ENCODE results near the gene SCN3A. TPM values are rescaled to one million over a fixed set of nuclear protein-coding genes. Genes with fewer than 3 reads are reported as not detected.

SCN3A gene
- total and polyA plus RNA-seq, 2 donors (not counting 1 experiment from before 2014, with no cell fraction given), result 5.4 to 6.1 TPM

GRCh38 chr2:165069151-165069550 is 134.7 kb downstream of the SCN3A start:
- ChIA-PET CTCF (interaction anchor here (2.3 kb wide), 1 partner anchor 13 kb away, joined by 5 read pairs; no protein-coding TSS in a partner anchor), POLR2A (no interaction called here)
- Histone ChIP-seq H4K20me1 (ENCODE audit: control insufficient read depth, insufficient read depth, low read length, poor library complexity, severe bottlenecking) (no peaks in the 10 kb centered on the region), H3K9ac (ENCODE audit: low read length) (no peak overlapping the region), H3K4me2 (replicated peaks; ENCODE audit: low read depth, low read length, poor library complexity, severe bottlenecking) (no peak overlapping the region), H3K4me3 (ENCODE audit: control extremely low read depth in 1 of 5, extremely low read depth in 1 of 5, insufficient read depth in 1 of 5, low read depth in 2 of 5, low read length in 4 of 5) (no peak overlapping the region), H3K4me1 (ENCODE audit: control insufficient read depth in 2 of 2, insufficient read depth in 2 of 2, low read length in 2 of 2) (no peaks in the 10 kb centered on the region), H3K27ac (ENCODE audit: low read length in 2 of 2) (no peak overlapping the region), H3K79me2 (ENCODE audit: control insufficient read depth, insufficient read depth, low read length) (no peaks in the 10 kb centered on the region), H3K36me3 (replicated peaks in 1 of 2; ENCODE audit: control extremely low read depth in 1 of 2, control insufficient read depth in 1 of 2, extremely low read depth in 1 of 2, insufficient read depth in 2 of 2, low read length in 1 of 2) (no peaks in the 10 kb centered on the region), H2AFZ (ENCODE audit: insufficient read depth, low read depth, low read length, poor library complexity, severe bottlenecking) (no peak overlapping the region), H3K27me3 (replicated peaks in 1 of 4; ENCODE audit: control extremely low read depth in 1 of 4, control insufficient read depth in 3 of 4, insufficient read depth in 4 of 4, low read length in 3 of 4) (no peaks in the 10 kb centered on the region), H3K9me3 (ENCODE audit: control extremely low read depth in 1 of 3, control insufficient read depth in 2 of 3, insufficient read depth in 1 of 3, low read length in 2 of 3) (peaks cover 0 to 2% (median 0%) of the 10 kb centered on the region in 3 donors)
- no peaks in the 10 kb centered on the region for H3K9me3 Mint-ChIP-seq (ENCODE audit: insufficient read depth)
- H3K27me3 Mint-ChIP-seq, result no peaks in the 10 kb centered on the region
- WGBS (ENCODE audit: insufficient coverage), result no CpG with 5 or more reads among the region's 1 CpG
- no peak overlapping the region for H3K27ac Mint-ChIP-seq
- no peak for TF ChIP-seq CTCF (IDR thresholded peaks at IDR 0.05)
- no peak for TF ChIP-seq EZH2 (IDR thresholded peaks at IDR 0.05; ENCODE audit: borderline replicate concordance, insufficient read depth, low read depth, low read length, poor library complexity, severe bottlenecking)
- H3K4me3 Mint-ChIP-seq, result no peak overlapping the region
- DNase-seq, result no peak
- ATAC-seq (ENCODE audit: low read depth), result no peak
- no peaks in the 10 kb centered on the region for H3K4me1 Mint-ChIP-seq
- intact Hi-C loops (cut with micrococcal nuclease), result no loop called here

GRCh38 chr2:165068487-165068757 is 135.4 kb downstream of the SCN3A start:
- Histone ChIP-seq H2AFZ (ENCODE audit: insufficient read depth, low read depth, low read length, poor library complexity, severe bottlenecking) (no peak overlapping the region), H3K9me3 (ENCODE audit: control extremely low read depth in 1 of 3, control insufficient read depth in 2 of 3, insufficient read depth in 1 of 3, low read length in 2 of 3) (no peaks in the 10 kb centered on the region), H3K9ac (ENCODE audit: low read length) (no peak overlapping the region), H3K4me2 (replicated peaks; ENCODE audit: low read depth, low read length, poor library complexity, severe bottlenecking) (no peak overlapping the region), H3K4me1 (ENCODE audit: control insufficient read depth in 2 of 2, insufficient read depth in 2 of 2, low read length in 2 of 2) (no peaks in the 10 kb centered on the region), H3K79me2 (ENCODE audit: control insufficient read depth, insufficient read depth, low read length) (no peaks in the 10 kb centered on the region), H3K4me3 (ENCODE audit: control extremely low read depth in 1 of 5, extremely low read depth in 1 of 5, insufficient read depth in 1 of 5, low read depth in 2 of 5, low read length in 4 of 5) (no peak overlapping the region), H3K27me3 (replicated peaks in 1 of 4; ENCODE audit: control extremely low read depth in 1 of 4, control insufficient read depth in 3 of 4, insufficient read depth in 4 of 4, low read length in 3 of 4) (no peaks in the 10 kb centered on the region), H3K36me3 (replicated peaks in 1 of 2; ENCODE audit: control extremely low read depth in 1 of 2, control insufficient read depth in 1 of 2, extremely low read depth in 1 of 2, insufficient read depth in 2 of 2, low read length in 1 of 2) (no peaks in the 10 kb centered on the region), H3K27ac (ENCODE audit: low read length in 2 of 2) (no peak overlapping the region), H4K20me1 (ENCODE audit: control insufficient read depth, insufficient read depth, low read length, poor library complexity, severe bottlenecking) (no peaks in the 10 kb centered on the region)
- H3K4me3 Mint-ChIP-seq, result no peak overlapping the region
- H3K4me1 Mint-ChIP-seq, result no peaks in the 10 kb centered on the region
- ChIA-PET POLR2A (no interaction called here), CTCF (interaction anchor here (2.3 kb wide), 1 partner anchor 14 kb away, joined by 5 read pairs; no protein-coding TSS in a partner anchor)
- TF ChIP-seq EZH2 (IDR thresholded peaks at IDR 0.05; ENCODE audit: borderline replicate concordance, insufficient read depth, low read depth, low read length, poor library complexity, severe bottlenecking), result no peak
- TF ChIP-seq CTCF (IDR thresholded peaks at IDR 0.05), result no peak
- ATAC-seq (ENCODE audit: low read depth) (no peak), DNase-seq (no peak)
- H3K27ac Mint-ChIP-seq, result no peak overlapping the region
- intact Hi-C loops (cut with micrococcal nuclease), result no loop called here
- H3K9me3 Mint-ChIP-seq (ENCODE audit: insufficient read depth), result no peaks in the 10 kb centered on the region
- no peaks in the 10 kb centered on the region for H3K27me3 Mint-ChIP-seq
